GM18526 (cell line): ENCODE data around the gene MXRA8.

Experiments used
- POLR2A ChIP-seq: IDR thresholded peaks from 3 replicates; pipeline ENCODE4 v1.6.1; 2011; ENCODE audit not compliant: insufficient read length; ENCODE audit errors: extremely low read depth

MXRA8 gene

DNA sequence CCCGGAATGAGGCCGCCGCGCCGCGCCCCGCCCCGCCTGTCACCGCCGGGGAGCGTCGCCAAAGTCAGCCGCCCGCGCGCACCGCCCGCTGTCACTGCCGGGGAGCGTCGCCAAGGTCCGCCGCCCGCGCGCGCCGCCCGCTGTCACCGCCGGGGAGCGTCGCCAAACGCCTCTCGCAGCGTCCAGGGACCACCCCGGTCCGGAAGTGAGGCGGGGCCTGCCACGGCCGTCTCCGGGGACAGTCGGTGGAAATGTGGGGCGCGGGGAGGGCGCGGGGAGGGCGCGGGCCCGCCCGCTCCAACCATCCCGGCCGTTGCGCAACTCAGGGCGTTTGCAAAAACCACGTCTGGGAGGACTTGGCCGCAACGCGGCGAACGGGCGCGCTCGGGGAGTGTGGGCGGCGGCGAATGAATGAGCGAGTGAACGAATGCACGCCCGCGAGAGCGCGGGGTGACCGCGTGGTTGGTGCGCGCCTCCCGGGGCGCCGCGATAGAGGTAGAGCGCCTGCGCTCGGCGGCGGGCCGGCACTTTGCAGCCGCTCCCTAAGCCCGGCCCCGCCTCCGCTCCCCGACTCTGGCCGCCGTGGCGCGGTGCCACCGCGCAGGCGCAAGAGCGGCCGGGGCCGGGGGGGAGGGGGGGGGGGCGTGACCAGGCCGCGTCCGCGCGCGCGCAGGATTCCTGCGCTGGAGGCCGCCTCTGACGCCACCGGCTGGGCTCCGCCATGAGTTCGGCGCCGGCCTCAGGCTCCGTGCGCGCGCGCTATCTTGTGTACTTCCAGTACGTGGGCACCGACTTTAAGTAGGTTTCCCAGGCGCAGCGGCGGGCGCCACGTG is 50.2 kb downstream of the MXRA8 start, which contains the start of the genes ACAP3 and PUSL1:
Gene ACAP3, minus strand, starts transcription at position 8 of the 833 bp plus-strand sequence. CDS start 115 bp downstream, outside the sequence.
Gene PUSL1, plus strand, starts transcription at position 675 of the 833 bp plus-strand sequence. Its CDS starts 47 bp downstream, at position 722.
- peak; percentile 2 for TF ChIP-seq POLR2A

GRCh38 chr1:1307261-1307922 is 51.0 kb downstream of the MXRA8 start:
- peak; percentile 16 for TF ChIP-seq POLR2A

GRCh38 chr1:1306661-1307260 is 51.6 kb downstream of the MXRA8 start:
- TF ChIP-seq POLR2A: no peak

- no peak for TF ChIP-seq POLR2A
These were observed 52.2 kb downstream of the MXRA8 start for GRCh38 chr1:1306070-1306660.

DNA sequence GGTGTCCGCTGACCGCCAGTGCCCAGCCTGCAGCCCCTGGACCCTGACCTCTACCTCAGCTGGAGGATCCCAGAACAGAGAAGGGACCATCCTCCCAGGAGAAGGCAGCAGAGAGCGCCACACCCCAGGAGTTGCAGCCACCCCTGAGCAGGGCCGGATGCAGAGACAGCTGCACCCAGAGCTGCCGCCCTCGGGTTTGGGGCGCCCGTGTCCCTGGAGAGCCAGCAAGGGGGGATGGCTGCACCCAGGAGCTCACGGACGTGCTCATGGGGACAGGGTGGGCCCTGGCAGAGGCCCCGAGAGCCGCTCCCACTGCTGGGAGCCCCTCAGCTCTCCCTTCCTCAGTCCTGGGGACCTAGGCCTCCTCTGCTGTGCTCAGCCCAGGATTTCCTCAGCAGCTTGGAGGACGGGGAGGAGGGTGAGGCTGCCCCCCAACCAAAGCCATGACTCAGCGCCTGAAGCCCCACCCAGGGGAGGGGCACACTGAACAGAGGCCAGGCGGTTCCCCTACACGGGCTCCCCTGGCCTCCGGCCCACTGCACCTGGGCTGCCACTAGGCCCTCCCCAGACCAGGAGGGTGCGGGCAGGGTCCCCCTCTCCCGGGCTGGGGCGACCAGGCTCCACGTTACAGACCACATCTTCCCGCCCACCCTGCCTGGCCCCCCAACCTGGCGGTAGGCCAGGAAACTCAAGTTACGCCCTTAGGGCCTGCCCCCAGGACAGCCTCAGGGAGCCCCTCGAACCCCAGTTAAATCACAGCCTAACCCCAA is 52.9 kb downstream of the MXRA8 start:
- peak; percentile 16 for TF ChIP-seq POLR2A

DNA sequence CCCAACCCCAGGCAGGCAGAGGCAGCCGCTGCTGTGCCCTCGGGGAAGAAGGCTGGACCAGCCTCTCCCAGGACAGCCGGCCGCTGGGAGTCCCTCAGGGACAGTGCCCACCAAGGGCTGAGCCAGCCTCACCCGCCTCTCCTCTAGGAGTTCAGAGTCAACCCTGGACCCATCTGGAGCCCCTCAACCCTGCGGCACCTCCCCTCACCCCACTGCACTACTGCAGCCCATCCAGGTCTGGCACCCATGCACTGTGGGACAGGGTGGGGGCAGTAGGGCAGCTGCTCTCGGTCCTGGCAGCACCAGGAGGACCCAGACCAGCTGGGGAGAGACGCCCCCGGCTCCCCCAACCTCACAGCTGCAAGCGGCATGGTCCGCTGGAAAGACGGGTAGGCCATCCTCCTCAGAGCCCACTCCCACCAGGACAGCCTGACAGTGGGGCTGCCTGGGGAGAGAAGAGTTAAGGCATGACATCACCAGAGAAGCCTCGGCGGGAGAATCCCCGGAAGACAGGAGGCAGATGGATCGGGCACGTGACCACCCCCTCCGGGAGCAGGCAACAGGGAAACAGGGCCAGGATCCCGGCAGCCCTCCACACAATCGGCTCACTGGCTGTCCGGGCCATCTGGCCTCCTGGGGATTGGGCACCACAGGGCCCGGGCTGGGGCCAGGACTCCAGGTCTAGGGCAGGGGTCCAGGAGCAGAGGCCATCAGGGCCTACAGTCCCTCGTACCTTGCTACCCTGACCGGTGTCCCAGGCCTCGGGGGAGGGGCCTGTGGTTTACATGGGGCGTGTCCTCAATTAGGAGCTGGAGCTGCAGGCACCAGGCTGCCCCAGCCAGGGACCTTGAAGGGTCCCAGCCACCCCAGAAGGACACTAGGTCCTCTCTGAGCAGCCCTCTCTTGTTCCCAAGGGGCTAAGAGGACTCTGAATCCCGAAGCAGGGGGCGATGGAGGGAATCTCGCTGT is 53.7 kb downstream of the MXRA8 start:
- TF ChIP-seq POLR2A: no peak

DNA sequence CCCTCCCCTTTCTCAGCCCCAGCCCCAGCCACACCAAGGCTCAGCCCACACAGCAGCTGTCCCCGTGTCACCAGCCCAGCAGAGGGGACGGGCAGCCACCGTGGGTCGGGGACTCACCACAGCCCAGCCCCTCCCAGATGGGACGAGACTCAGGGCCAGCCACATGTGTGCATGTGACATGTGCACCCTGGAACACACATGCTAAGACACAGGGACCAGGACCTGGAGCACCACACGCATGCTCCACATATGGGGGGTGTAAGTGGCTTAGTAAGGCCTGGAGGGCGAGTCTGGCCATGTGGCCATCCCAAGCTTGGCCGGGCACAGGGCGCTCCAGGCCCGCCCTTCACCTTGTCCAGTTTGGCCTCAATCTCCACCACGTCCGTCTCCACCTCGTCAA is 54.6 kb downstream of the MXRA8 start:
- TF ChIP-seq POLR2A: no peak

GRCh38 chr1:1302951-1303509 is 55.3 kb downstream of the MXRA8 start:
- no peak for TF ChIP-seq POLR2A
